HFF-Myc (cell line): Measurements from ENCODE around the gene KCNMA1.

ENCODE experiments used
- DNase-seq: peaks from one replicate; pipeline ENCODE4 v3.0.0-alpha.2; 2011; ENCODE audit warnings: low read depth; ENCODE audit errors: extremely low read depth
- H3K4me3 ChIP-seq: replicated peaks from 2 replicates; pipeline ENCODE4 v1.5.1; 2011; ENCODE audit warnings: low read depth, mild to moderate bottlenecking, control low read depth, low read length
- CTCF ChIP-seq: IDR thresholded peaks from 2 replicates; pipeline ENCODE4 v1.5.1; 2012; ENCODE audit warnings: mild to moderate bottlenecking, low read depth, low read length, control low read depth; ENCODE audit errors: missing control alignments

KCNMA1 gene

DNA sequence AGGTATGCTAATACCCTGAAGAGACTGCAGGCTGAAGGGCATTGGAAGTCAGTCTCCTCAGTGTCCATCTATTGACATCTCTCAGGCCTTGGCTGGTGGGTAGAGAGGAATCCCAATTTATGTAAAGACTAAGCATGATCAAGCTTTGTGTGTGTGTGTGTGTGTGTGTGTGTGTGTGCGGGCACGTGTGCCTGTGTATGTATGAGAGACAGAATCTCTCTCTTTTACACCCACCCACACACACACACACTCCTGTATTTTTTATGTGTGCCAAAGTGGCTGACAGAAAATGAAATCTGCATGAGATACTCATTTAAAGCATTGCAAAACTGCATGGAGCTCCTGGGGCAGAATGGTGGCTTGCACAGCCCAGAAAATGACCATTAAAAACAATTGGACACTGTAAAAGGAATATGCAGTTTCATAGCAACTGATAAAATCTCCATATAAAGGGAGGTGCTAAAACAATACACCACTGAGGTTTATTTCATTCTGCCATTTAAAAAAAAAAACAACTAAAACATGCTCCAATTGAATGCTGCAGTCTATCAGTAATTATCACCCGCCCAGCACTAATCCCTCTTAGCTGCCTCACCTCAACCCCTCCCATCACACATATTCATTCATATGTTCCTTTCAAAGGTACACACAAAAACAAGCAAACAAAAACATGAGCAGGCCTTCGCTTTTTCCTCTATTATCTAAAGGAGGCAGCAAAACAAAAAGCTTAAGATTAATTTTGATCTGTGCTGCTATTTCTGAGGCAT is 385.0 kb downstream of the KCNMA1 start:
- no peak for TF ChIP-seq CTCF
- no peak overlapping the region for H3K4me3 ChIP-seq
- DNase-seq = no peak

DNA sequence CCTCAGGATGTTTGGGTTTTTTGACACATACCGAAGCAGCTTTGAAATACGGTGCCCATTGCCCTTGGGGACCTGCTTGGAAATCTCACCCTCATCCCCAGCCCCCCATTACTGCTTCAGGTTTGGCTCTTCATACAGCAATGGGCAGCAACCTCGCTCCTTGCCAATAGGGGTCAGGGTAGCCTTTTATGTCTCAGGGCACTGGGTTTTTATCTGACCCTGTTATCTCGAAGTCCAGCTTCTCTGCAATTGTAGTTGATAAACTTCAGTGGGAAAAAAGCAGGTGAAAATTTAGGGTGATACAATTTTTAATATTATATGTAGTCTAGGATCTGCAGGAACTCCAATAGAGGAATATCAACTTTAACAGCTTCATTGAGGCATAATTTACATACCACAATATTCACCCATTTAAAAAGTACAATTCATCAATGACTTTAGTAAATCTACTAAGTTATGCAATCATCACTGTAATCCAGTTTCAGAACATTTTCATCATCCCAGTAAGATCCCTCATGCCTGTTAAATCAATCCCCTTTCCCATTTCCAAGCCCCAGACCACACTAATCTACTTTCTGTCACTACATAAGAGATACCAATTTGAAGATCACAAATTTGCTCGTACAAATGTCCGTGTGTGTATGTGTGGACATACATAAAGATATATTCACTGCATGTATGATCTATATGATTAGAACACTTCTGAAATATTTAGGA is 386.2 kb downstream of the KCNMA1 start:
- no peak for DNase-seq
- TF ChIP-seq CTCF = peak; percentile 81
- no peak overlapping the region for H3K4me3 ChIP-seq

- no peak for TF ChIP-seq CTCF
- no peak overlapping the region for H3K4me3 ChIP-seq
- no peak for DNase-seq
Observed at GRCh38 chr10:77249901-77250459, 387.6 kb downstream of the KCNMA1 start.

DNA sequence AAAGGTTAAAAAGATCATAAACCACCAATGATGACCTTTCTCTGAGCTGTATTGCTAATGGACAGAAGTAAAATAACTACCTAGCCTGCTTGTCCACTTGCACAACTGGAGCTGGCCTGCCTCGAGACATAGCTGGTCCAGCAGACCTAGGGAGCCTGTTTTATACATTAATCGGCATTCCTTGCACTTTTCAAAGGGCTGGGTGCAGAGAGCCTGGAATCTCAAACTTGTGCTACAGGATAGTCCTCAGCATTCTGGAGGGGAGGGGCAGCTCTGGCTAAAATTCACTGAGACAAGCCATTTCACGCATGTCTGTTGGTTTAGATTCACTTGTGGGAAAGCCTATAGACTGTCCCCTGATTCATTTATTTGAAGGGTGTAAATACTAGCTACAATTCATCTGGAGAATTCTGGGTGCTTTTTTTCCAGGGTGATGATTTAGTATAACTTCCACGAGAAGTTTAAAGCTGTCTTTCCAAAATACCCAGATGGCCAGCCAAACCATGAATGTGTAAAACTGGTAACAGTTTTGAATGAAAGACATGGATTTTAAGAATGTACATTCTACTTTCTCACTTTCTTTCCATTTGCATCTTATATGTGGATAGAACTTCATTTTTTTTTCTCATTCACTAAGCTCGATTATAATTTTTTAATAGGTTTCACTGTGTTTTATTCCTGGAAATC is 389.4 kb downstream of the KCNMA1 start:
- no peak for TF ChIP-seq CTCF
- DNase-seq = no peak
- H3K4me3 ChIP-seq = no peak overlapping the region

DNA sequence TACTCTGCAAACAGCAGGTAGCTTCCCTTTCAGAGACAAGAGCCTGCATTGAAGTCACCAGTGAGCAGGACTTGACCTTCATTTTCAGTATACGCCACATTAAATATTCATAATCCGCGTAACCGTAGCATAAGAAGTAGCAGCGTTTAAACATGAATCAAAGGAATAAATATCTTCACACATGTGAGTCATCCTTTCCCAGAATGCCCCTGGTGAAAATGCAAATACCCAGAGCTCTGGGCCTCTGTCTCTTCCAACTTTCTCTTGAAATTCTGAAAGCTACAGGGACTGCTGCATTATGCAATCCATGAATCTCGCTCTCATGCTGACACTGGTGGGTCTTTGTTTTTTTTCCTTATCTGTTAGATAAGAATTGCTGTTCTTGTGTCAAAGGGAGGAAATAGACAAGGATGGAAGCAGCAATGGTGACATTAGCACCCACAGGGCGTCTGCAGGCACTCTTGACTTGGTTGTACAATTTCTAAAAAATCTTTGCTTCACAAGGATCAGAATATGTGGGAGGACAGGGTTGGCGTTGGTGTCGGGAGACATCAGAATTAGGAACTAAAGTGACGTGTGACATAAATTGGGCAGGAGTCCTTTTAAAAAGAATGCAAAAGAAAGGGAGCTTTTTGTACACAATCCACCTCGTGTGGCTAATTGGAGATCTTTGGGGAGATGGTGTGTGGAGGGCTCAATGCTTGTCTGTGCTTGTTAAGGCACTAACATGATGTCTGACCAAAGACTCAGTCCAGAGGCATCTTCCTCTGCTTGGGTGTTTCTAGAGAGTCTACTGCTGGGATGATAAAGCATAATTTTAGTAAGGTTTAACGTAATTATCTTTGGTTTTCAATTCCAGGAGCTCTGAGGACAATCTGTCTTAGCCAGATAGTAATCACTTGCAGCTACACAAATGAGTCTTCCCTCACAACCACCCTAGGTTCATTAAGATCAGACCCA is 390.3 kb downstream of the KCNMA1 start:
- no peak for TF ChIP-seq CTCF
- no peak for DNase-seq
- H3K4me3 ChIP-seq = no peak overlapping the region

GRCh38 chr10:77245953-77246352 is 391.7 kb downstream of the KCNMA1 start:
- no peak overlapping the region for H3K4me3 ChIP-seq
- DNase-seq = no peak
- no peak for TF ChIP-seq CTCF
